Measurements from ENCODE around the gene RBM19. TPM values are rescaled to one million over a fixed set of nuclear protein-coding genes. Genes with fewer than 3 reads are reported as not detected.

The RBM19 gene
- total RNA-seq, 1 donor from 2014 or later = 33.6 TPM

- Histone ChIP-seq H3K36me3 (no peaks in the 10 kb centered on the region), H3K4me1 (no peaks in the 10 kb centered on the region), H3K9me3 (no peaks in the 10 kb centered on the region), H3K27ac (no peak overlapping the region), H3K4me3 (no peak overlapping the region), H3K27me3 (ENCODE audit: low read depth) (peaks cover 29% of the 10 kb centered on the region)
- intact Hi-C loops (cut with DNase I) = no loop called here
- no peak for ATAC-seq
- no peak for DNase-seq
- TF ChIP-seq CTCF (IDR thresholded peaks at IDR 0.05) = no peak
Measured at GRCh38 chr12:113783811-113784210, 182.3 kb downstream of the RBM19 start.

- no peak for TF ChIP-seq CTCF (IDR thresholded peaks at IDR 0.05)
- Histone ChIP-seq H3K27me3 (ENCODE audit: low read depth) (peaks cover 38% of the 10 kb centered on the region), H3K36me3 (no peaks in the 10 kb centered on the region), H3K27ac (no peak overlapping the region), H3K4me1 (no peaks in the 10 kb centered on the region), H3K4me3 (no peak overlapping the region), H3K9me3 (no peaks in the 10 kb centered on the region)
- intact Hi-C loops (cut with DNase I) = no loop called here
- DNase-seq = no peak
- ATAC-seq = peak in 1 of 2 donors; percentile 21
Measured at GRCh38 chr12:113782873-113783272, 183.3 kb downstream of the RBM19 start.

- Histone ChIP-seq H3K4me1 (no peaks in the 10 kb centered on the region), H3K27ac (no peak overlapping the region), H3K4me3 (no peak overlapping the region), H3K27me3 (ENCODE audit: low read depth) (peaks cover 48% of the 10 kb centered on the region), H3K36me3 (no peaks in the 10 kb centered on the region), H3K9me3 (no peaks in the 10 kb centered on the region)
- intact Hi-C loops (cut with DNase I) = no loop called here
- DNase-seq (no peak), ATAC-seq (no peak)
- TF ChIP-seq CTCF (IDR thresholded peaks at IDR 0.05) = no peak
Measured at GRCh38 chr12:113781415-113782198, 184.5 kb downstream of the RBM19 start.

GRCh38 chr12:113779774-113780173 lies 186.4 kb downstream of the RBM19 start:
- no peaks in the 10 kb centered on the region for H3K4me1 ChIP-seq
- no peaks in the 10 kb centered on the region for H3K9me3 ChIP-seq
- H3K27ac ChIP-seq = no peak overlapping the region
- no peak for DNase-seq
- peaks cover 55% of the 10 kb centered on the region for H3K27me3 ChIP-seq (ENCODE audit: low read depth)
- H3K4me3 ChIP-seq = no peak overlapping the region
- ATAC-seq = no peak
- no peak for TF ChIP-seq CTCF (IDR thresholded peaks at IDR 0.05)
- H3K36me3 ChIP-seq = no peaks in the 10 kb centered on the region
- intact Hi-C loops (cut with DNase I) = no loop called here

GRCh38 chr12:113778432-113779132 lies 187.5 kb downstream of the RBM19 start:
- ATAC-seq = no peak
- Histone ChIP-seq H3K9me3 (no peaks in the 10 kb centered on the region), H3K4me1 (no peaks in the 10 kb centered on the region), H3K36me3 (no peaks in the 10 kb centered on the region), H3K27me3 (ENCODE audit: low read depth) (peaks cover 49% of the 10 kb centered on the region), H3K27ac (no peak overlapping the region), H3K4me3 (no peak overlapping the region)
- no peak for DNase-seq
- intact Hi-C loops (cut with DNase I) = no loop called here
- no peak for TF ChIP-seq CTCF (IDR thresholded peaks at IDR 0.05)
